GM19452 (cell line): Measurements from ENCODE around the gene POLD3.

Source experiments
- ATAC-seq: cut with Tn5 transposase; IDR thresholded peaks from one replicate; pipeline ENCODE4 v1.9.1; 2021; ENCODE audit not compliant: unreplicated experiment

Gene POLD3

DNA sequence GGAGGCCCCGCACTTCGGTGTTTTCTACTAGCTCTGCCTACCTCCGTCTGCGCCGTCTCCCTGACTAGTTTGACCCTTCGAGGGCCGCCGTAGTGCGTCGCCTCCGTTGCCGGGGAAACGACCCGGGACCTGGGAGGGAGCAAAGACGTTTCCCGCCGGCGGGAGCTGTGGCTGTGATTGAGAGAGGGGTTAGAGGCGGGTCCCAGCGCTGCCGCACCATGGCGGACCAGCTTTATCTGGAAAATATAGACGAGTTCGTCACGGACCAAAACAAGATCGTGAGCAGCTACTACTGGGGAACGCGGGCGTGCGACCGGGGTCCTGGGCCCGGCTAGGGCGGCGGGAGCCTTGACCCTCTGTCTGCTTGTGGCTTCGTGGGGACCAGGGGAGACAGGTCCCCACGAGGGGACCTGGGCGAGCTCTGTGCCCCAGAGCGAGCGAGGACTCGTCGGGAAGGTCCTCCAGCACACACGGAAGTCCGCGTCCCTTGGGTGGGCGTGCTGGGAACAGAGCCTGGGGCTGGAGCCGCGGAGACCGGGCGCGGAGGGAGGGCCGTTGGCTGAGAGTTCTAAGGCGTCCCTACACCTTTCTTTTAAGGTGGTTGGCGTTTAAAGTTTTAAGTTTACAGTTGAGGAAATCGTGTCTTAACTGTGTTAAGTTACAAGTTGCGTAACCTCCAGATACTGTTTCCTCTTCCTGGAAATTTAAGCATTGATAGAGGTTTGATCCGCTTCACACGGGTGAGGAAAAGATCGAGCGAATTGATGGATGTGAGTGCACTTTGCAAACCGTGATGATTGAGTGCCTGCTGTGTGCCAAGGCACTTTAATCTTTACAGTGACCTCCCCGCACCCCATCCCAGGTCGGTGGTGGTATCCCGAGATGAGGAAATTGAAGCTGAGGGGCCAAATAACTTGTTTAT, at the start of gene POLD3:
TSS of gene POLD3 (plus strand) at position 142 of the 922 bp plus-strand sequence. CDS start at position 219, 77 bp downstream.
- ATAC-seq = peak; percentile 93

GRCh38 chr11:74543991-74544390, 48.4 kb upstream of the POLD3 start:
- ATAC-seq = no peak

DNA sequence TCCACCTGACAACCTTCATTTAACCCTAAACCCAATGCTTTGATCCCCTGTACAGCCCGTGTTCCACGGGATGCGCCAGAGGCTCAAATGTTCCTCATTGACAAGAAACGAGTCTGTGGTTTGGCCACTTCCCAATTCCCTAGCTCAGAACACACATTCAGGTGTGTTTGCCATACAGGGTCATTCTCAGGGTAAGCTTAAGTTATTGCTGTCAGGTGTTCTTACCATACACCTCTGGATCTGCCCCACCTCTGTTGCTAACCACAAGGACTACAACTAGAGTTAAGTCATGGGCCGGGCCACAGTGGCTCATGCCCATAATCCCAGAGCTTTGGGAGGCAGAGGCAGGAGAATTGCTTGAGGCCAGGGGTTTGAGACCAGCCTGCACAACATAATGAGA, 45.6 kb upstream of the POLD3 start:
- no peak for ATAC-seq

DNA sequence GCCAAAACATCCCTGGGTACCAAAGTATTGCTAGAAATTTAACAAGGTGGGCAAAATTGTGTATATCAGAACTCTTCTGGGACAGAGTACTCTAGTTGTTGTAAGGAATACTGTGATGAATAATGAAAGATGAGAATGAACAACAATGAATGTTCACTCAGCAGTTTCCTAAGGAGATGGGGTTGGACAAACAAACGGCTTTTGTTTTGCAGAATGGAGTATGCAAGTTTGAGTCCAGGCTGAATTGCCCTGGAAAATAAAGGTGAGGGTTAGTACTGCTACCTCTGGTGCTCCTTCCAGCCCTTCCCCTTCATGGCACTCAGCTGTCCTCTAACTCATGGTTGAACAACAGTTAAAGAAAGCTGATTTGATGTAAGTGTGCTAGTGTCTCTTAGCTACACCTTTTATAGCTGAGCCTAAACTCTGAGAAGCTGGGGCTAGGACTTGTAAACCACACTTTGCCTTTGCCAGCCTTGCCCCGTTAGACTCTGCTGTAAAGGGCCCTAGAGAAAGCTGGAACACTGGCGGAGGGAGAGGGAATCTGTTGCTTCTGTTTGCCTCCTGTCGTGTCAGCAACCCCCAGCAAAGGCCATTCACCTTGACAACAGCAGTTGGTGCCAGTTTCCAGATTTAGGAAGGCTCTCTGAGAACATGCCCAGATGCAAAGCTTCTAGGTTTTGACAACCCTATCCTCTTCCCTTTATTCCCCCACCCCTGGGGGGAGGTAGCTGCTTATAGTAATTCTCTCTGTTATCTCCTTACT, 41.2 kb upstream of the POLD3 start:
- ATAC-seq = no peak

- ATAC-seq = no peak
Measured at GRCh38 chr11:74551754-74552145, 40.6 kb upstream of the POLD3 start.

- no peak for ATAC-seq
Measured at GRCh38 chr11:74557526-74557925, 34.9 kb upstream of the POLD3 start.

GRCh38 chr11:74559110-74559933, 33.1 kb upstream of the POLD3 start:
- ATAC-seq = no peak

GRCh38 chr11:74559934-74560309, 32.5 kb upstream of the POLD3 start:
- ATAC-seq = no peak

DNA sequence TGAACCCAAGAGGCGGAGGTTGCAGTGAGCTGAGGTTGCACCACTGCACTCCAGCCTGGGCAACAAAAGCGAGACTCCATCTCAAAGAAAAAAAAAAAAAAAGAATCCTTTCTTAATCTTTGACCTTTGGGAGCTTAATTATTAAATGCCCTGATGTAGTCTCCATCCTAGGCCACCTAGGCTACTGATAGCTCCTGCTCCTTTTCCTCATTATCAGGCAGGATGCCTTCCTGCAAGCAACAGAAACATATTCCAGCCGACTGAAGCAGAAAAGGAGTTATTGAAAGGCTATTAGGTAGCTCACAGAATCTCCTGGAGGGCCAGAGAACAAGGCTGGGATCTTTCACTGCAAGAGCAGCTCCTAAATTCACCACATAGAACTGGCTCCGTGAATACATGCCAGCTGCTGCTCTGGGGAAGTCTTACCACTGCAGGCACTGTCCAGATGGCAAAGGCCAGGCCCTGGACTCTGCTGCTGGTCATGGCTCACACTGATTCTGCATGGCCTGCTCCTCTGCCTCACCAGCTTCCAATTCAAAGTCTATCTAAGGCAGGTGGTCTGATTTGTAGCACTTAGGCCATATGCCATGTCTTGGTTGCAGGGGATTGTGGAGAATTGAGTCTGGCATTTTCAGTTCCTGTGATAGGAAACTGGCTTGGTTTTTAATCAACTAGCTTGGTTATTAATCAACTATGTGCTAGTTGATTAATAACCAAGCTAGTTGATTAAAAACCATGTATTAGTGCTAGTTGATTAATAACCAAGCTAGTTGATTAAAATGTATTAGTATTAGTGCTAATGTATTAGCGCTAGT, 26.0 kb upstream of the POLD3 start:
- ATAC-seq = no peak

GRCh38 chr11:74568028-74568427, 24.4 kb upstream of the POLD3 start:
- no peak for ATAC-seq

- ATAC-seq = no peak
Measured at GRCh38 chr11:74570266-74571061, 21.9 kb upstream of the POLD3 start.

DNA sequence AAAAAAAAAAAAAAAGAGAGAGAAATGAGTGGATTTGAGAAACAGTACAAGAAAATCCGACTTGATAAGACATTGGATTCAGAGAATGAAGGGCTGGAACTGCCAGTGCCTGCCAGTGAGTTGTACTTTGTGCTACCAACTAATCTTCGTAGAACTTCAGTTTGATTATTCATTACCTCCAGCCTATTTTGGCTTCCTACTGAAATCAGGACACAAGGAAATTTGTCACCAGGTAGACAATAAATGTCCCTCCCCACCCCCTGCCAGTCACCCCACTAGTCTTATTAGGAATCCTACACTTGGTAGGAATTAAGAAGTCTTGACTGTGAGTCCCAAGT, 21.4 kb upstream of the POLD3 start:
- ATAC-seq = no peak

GRCh38 chr11:74572349-74572748, 20.0 kb upstream of the POLD3 start:
- ATAC-seq = no peak

DNA sequence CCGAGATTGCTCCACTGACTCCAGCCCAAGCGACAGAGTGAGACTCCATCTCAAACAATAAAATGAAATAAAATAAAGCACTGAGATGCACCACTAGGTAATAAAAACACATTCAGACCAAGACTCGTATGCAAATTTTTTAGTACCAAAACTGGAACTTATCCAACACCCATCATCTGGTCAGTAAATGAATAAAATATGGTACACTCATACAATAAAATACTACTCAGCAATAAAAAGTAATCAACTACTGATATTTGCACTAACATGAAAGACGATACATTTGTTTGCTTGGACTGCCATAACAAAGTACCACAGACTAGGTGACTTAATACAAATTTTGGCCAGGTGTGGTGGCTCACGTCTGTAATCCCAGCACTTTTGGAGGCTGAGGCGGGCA, 17.8 kb upstream of the POLD3 start:
- ATAC-seq = no peak

GRCh38 chr11:74575999-74576398, 16.4 kb upstream of the POLD3 start:
- no peak for ATAC-seq

GRCh38 chr11:74577181-74577580, 15.2 kb upstream of the POLD3 start:
- ATAC-seq = no peak

DNA sequence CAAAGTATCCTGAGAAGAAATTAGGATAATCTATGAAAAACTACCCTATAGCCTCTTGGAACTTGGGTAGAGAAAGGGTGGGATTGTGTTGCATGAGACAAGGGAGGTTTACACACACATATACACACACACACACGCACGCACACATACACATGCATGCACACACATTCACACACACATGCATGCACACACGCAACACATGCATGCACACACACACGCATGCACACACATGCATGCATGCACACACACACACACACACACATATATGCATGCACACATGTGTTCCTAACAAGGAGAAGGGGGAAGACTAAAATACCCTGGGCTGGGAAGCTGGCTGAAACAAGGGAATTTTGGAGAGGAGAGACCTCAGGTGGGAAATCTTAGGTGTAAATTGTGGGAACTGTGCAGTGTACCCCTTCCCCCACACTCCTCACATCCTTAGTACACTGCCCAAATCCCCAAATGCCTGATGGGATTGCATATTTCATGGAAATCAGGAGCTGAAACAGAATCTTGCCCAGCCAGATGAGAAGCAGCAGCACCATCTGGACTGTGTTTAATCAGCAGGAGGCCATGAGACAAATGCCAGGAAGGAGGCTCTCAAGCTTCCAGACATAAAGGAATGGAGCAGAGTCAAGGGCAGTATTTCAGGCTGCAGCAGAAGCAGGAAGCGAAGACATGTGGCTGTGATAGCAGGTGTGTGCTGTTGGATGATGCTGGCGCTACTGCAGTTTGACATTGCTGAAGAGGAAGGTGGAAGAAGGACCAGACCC, 14.6 kb upstream of the POLD3 start:
- no peak for ATAC-seq

DNA sequence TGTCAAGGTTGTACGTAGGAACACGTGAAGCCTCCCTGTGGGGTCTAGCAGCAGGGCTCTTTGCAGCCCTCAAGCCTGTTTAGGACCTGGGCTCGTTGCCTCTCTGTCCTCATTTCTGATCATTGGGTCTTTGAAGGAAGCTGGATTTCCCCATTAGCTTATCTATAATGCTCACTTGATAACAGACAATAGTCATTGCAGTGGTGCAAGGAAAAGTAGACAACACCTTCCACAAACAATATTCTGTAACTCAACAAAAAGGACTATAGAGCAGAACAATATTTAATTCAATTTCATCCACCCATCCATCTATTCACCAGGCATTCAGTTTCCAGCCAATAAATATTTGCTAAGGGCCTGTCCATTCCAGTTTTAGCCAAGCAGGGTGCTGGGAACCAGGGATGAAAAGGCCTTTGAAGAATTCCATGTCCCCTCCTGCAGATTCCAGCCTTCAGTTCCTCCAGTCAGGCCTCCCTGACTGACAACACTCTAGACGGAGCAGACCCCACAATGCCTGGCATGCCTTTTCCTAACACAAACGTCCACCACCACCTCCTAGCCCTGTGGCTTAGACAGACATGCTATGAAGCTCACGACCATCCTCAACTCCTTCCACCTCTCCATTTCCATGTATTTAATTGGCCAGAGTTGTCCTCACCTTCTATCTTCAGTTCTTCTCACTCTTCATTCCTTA, 12.7 kb upstream of the POLD3 start:
- no peak for ATAC-seq
